Duodenal mucosa (tissue), 2 donors: Measurements from ENCODE around the gene RPS28.

Experiments
- H3K27ac ChIP-seq: one replicate; pipeline ENCODE4 v1.7.0; 2013; ENCODE audit warnings: low read depth, low read length
- H3K27me3 ChIP-seq, 2 donors: one replicate each; pipeline ENCODE4 v1.7.0; 2013; ENCODE audit warnings: low read length in 2 of 2, control low read depth in 1 of 2; ENCODE audit not compliant: insufficient read depth in 2 of 2, control insufficient read depth in 1 of 2
- H3K36me3 ChIP-seq, 2 donors: one replicate each; pipeline ENCODE4 v1.7.0; 2013; ENCODE audit warnings: low read length in 2 of 2, control low read depth in 1 of 2; ENCODE audit not compliant: insufficient read depth in 2 of 2, control insufficient read depth in 1 of 2
- H3K4me1 ChIP-seq, 2 donors: one replicate each; pipeline ENCODE4 v1.7.0; 2013; ENCODE audit warnings: low read length in 2 of 2, control low read depth in 1 of 2; ENCODE audit not compliant: insufficient read depth in 2 of 2, control insufficient read depth in 1 of 2
- H3K4me3 ChIP-seq, 2 donors: one replicate each; pipeline ENCODE4 v1.7.0; 2013; ENCODE audit warnings: low read length in 2 of 2, low read depth in 1 of 2
- H3K9ac ChIP-seq, 2 donors: one replicate each; pipeline ENCODE4 v1.7.0; 2013; ENCODE audit warnings: low read length in 2 of 2, low read depth in 1 of 2
- H3K9me3 ChIP-seq, 2 donors: one replicate each; pipeline ENCODE4 v1.7.0; 2013; ENCODE audit warnings: low read length in 2 of 2, control low read depth in 1 of 2; ENCODE audit not compliant: control insufficient read depth in 1 of 2

RPS28 gene

DNA sequence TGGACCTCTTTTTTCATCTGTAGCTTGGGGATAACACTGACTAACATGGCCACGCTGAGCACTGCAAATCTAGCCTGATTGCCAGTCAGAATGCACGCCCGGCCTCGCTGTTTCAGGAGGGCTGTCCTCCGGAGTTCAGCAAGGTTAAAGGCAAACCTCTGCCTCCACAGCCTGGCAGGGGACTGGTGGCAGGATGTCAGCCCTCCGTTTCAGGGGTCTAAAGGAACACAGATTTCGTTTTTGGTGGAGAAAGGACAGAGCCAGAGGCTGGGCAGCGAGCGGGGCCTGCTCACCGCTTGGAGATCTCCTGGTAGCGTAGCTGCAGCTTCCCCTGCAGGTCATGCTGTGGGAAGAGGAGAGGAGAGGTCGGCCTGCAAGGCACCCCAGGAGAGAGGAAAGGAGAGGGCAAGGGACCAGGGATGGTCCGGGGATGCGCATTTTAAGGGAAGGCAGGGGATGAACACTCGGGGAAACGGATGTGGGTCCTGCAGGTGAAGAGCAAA lies 681 bp upstream of the RPS28 start:
- peaks cover 12 to 28% of the 10 kb centered on the region in 2 donors for H3K36me3 ChIP-seq
- peaks cover 17 to 25% of the 10 kb centered on the region in 2 donors for H3K4me1 ChIP-seq
- H3K9me3 ChIP-seq = no peaks in the 10 kb centered on the region
- H3K9ac ChIP-seq = peak overlapping the region; percentile 99 to 100
- H3K27ac ChIP-seq = peak overlapping the region; percentile 92
- no peaks in the 10 kb centered on the region for H3K27me3 ChIP-seq
- H3K4me3 ChIP-seq = peak overlapping the region; percentile 95 to 98

DNA sequence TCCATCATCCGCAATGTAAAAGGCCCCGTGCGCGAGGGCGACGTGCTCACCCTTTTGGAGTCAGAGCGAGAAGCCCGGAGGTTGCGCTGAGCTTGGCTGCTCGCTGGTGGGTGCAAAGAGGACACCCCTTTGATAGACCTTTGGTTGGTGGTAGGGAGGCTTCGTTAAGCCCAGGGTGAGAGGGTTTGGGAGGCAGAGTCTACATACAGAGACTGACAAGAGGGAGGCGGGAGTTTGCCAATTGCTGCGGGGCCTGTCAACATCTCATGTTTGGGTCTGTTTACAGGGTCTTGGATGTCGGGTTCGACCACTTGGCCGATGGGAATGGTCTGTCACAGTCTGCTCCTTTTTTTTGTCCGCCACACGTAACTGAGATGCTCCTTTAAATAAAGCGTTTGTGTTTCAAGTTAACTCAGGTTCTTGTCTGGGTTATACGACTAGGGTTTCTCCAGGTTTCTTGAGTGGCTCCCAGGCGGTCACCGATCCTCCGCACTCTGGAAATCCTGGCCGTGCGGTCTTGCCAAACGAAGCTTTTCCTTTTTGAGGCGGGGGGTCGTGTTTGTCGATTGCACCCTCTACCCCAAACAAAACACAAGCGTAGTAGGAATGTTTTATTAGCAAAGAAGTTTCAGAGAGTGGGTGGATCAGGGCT lies 816 bp downstream of the RPS28 start:
- peak overlapping the region; percentile 91 to 99 for H3K9ac ChIP-seq
- H3K4me3 ChIP-seq = peak overlapping the region; percentile 95 to 98
- H3K36me3 ChIP-seq = peaks cover 8 to 20% of the 10 kb centered on the region in 2 donors
- H3K27ac ChIP-seq = peak overlapping the region; percentile 62
- no peaks in the 10 kb centered on the region for H3K27me3 ChIP-seq
- H3K4me1 ChIP-seq = peaks cover 17 to 25% of the 10 kb centered on the region in 2 donors
- H3K9me3 ChIP-seq = no peaks in the 10 kb centered on the region

DNA sequence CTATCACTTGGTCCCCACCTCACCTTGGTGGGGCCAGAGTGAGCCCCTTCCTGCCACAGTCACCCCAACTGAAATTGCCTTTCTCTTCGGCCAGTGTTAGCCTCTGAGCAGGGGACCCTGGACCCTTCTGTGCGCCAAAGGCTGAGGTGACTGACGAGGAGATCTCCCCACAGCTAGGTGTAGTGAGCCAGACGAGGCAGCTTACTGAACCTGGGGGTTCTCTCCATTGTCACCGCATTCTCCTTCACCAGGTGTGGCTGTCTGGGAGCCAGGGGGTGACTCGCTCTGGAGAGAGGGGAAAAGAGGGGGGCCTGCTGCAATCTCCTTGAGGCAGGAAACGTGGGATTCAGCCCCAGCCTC lies 1.3 kb downstream of the RPS28 start:
- Histone ChIP-seq H3K27ac (no peak overlapping the region), H3K9ac (peak overlapping the region; percentile 91 to 99), H3K27me3 (no peaks in the 10 kb centered on the region), H3K9me3 (no peaks in the 10 kb centered on the region), H3K36me3 (peaks cover 8 to 20% of the 10 kb centered on the region in 2 donors), H3K4me3 (peak overlapping the region; percentile 95 to 98), H3K4me1 (peaks cover 17 to 25% of the 10 kb centered on the region in 2 donors)

DNA sequence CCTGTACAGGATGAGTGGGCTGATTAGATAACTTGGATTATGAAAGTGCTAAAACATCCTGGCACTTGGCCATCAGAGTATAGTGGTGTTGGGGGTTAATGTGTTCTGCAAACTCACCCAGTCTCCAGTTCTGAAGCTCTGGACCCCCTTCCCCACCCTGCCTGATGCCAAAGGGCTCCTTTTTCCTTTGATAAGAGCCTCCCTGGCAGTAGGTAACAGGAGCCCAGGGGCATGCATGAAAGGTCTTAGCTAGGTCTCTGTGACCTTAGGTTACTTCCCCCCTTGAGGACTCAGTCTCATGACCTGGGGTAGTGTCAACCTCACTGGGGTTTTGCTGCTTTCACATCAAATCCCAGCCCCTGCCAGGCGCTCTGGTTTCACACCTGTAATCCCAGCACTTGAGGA lies 2.5 kb downstream of the RPS28 start:
- no peak overlapping the region for H3K4me3 ChIP-seq
- peaks cover 8 to 20% of the 10 kb centered on the region in 2 donors for H3K36me3 ChIP-seq
- H3K9me3 ChIP-seq = no peaks in the 10 kb centered on the region
- peaks cover 17 to 25% of the 10 kb centered on the region in 2 donors for H3K4me1 ChIP-seq
- no peak overlapping the region for H3K9ac ChIP-seq
- H3K27me3 ChIP-seq = no peaks in the 10 kb centered on the region
- H3K27ac ChIP-seq = no peak overlapping the region

DNA sequence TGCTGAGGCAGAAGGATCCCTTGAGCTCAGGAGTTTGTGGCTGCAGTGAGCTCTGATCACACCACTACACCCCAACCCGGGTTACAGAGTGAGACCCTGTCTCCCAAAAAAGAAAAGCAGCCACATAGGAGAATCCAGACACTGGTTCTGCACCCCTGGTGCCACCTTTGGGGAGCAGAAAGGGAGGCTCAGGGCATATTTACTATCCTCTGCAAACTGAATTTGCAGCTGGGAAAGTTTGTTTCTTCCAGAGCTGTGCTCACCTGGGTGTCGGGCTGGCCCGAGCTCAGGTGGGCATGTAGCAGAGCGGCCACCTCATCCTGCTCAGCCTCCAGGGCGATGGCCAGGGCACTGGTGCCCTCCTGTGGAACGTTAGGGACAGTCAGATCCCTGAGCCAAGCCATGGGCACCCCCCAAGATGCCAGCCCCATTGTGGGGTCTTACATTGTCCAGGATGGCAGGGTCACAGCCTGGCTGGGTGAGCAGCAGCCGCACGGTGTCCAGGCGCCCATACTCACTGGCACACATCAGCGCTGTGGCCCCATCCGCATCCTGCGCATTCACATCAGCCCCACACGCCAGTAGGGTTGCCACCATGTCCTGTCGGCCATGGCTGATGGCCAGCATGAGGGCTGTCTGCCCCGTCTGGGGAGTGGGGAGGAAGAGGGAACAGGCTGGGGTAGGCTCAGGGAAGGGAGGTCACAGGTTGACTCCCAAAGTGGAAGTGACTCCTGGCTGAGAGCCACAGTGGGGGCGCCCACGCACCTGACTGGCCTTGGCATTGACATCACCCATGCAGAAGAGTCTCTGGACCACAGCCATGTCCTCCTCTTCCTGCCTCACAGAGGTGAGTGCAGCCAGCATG lies 3.1 kb downstream of the RPS28 start:
- no peaks in the 10 kb centered on the region for H3K9me3 ChIP-seq
- H3K4me1 ChIP-seq = peaks cover 17 to 25% of the 10 kb centered on the region in 2 donors
- no peak overlapping the region for H3K9ac ChIP-seq
- H3K4me3 ChIP-seq = no peak overlapping the region
- H3K27me3 ChIP-seq = no peaks in the 10 kb centered on the region
- H3K27ac ChIP-seq = no peak overlapping the region
- H3K36me3 ChIP-seq = peaks cover 8 to 20% of the 10 kb centered on the region in 2 donors

DNA sequence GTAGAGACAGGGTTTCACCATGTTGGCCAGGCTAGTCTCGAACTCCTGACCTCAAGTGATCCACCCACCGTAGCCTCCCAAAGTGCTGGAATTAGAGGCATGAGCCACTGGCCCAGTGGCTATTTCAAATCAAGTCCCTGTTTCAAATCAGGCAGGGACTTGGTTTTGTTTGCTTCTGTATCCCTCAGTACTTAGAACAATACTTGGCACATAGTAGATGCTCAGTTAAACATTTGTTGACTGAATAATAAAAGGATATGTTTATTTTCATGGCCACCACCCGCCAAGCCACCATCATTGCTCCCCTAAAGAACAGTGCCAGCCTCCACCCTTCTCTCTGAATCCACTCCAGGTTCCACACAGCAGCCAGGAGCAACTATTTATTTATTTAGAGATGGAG lies 4.2 kb downstream of the RPS28 start:
- Histone ChIP-seq H3K9me3 (no peaks in the 10 kb centered on the region), H3K9ac (no peak overlapping the region), H3K27me3 (no peaks in the 10 kb centered on the region), H3K4me1 (peaks cover 10 to 15% of the 10 kb centered on the region in 2 donors), H3K36me3 (peaks cover 8 to 20% of the 10 kb centered on the region in 2 donors), H3K27ac (no peak overlapping the region), H3K4me3 (no peak overlapping the region)

DNA sequence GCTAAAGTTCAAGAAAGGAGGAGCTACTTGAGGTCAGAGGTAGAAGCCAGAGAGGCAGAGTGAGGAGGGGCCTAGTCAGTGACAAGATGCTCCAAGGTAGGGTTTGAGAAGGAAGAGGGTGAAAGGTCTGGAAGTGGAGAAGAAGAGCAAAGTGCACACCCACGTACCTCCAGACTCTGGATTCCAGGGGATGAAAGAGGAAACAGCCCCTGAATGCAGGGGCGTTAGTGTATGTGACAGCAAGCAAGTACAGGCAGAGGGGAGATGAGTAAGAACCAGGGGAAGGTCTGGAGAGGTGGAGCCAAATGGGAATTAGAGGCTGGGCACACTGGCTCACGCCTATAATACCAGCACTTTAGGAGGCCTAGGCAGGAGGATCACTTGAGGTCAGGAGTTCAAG lies 8.7 kb downstream of the RPS28 start:
- Histone ChIP-seq H3K4me1 (peaks cover 0 to 8% of the 10 kb centered on the region in 2 donors), H3K27me3 (peaks cover 17 to 20% of the 10 kb centered on the region in 2 donors), H3K36me3 (no peaks in the 10 kb centered on the region)

DNA sequence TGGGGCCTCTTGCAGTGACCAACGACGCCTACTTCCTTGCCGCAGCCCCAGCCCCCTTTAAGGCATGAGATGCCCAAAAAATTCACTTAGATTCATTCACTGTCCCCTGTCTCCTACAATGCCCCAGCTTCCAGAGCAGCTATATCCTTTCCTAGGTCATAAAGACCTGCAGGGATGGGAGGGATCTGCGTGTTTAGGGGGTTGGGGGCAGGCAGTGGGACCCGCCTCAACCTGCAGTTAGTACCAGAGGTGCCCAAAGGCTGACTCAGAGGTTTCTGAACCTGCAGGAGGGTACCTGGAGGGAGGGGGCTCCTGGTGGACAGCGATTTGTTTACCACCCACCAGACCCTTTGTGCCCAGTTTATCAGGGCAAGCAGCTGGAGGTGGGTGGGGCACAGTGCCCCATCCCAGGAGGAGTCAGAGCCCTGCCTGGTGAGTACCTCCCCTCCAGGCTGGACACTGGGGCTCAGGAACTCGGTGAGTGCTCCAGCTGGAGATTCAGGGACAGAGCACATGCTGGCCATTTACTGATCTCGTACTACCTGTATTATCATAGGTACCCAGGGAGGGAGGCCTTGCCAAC lies 10.1 kb downstream of the RPS28 start:
- Histone ChIP-seq H3K27ac (no peak overlapping the region), H3K36me3 (no peaks in the 10 kb centered on the region), H3K9ac (no peak overlapping the region), H3K27me3 (peaks cover 23 to 24% of the 10 kb centered on the region in 2 donors), H3K4me3 (no peak overlapping the region), H3K9me3 (no peaks in the 10 kb centered on the region), H3K4me1 (peaks cover 0 to 8% of the 10 kb centered on the region in 2 donors)

More for the DNA sequence above, 8.7 kb downstream of the RPS28 start:
- no peaks in the 10 kb centered on the region for H3K9me3 ChIP-seq
- H3K9ac ChIP-seq = no peak overlapping the region
- no peak overlapping the region for H3K4me3 ChIP-seq
- no peak overlapping the region for H3K27ac ChIP-seq

DNA sequence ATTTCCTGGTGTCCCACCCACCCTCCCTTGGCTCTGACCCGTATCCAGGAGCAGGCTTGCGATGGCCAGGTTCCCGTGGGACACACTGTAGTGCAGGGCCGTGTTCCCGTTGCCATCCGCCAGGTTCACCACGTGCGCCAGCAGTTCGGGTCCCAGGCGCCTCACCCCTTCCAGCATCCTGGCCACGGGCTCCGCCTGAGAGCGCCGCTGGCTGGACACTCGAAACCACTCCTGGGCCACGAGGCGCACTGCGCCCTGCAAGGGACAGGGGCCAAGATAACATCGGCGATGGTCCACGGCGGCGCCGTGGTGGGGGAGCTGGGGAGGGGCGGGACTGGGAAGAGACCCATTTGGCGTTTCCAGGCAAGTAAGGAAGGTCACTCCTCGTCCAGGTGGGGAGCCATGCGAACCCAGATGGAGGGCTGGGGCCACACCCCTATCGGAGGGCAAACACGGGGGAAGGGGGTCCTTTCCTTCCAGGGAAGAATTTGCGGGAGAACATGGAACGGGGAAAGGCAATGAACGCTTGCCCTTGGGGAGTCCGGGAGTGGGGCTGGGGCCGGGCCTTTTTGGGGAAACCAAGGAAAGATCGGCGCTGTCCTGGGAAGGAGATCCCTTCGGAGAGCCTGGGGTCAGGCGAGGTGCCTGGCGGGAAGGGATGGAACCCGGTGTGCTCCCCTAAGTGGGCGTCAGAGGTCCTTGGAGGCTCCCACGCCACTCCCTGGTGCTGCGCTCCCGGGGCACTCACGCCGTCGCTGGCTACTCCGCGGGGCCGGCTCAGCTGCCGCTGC lies 11.9 kb downstream of the RPS28 start:
- Histone ChIP-seq H3K9ac (no peak overlapping the region), H3K27me3 (peaks cover 23 to 29% of the 10 kb centered on the region in 2 donors), H3K9me3 (no peaks in the 10 kb centered on the region), H3K4me3 (no peak overlapping the region), H3K27ac (no peak overlapping the region), H3K36me3 (no peaks in the 10 kb centered on the region), H3K4me1 (peaks cover 0 to 8% of the 10 kb centered on the region in 2 donors)
